Mesenchymal stem cell (in vitro differentiated cells and primary cell): ENCODE results near the gene OTOS.

Experiments
- DNase-seq: peaks from one replicate; pipeline ENCODE4 v3.0.0-alpha.2; 2013
- H2AFZ ChIP-seq: one replicate; pipeline ENCODE4 v1.6.1; 2013; ENCODE audit warnings: low read depth, mild to moderate bottlenecking, control low read depth, inconsistent platforms, low read length, moderate library complexity
- H2AK5ac ChIP-seq: 2 replicates; pipeline ENCODE4 v1.6.1; 2013; ENCODE audit warnings: low read length, moderate library complexity, mild to moderate bottlenecking, inconsistent platforms; ENCODE audit not compliant: severe bottlenecking
- H2BK120ac ChIP-seq: one replicate; pipeline ENCODE4 v1.6.1; 2013; ENCODE audit warnings: low read depth, mild to moderate bottlenecking, inconsistent platforms, low read length, moderate library complexity
- H2BK12ac ChIP-seq, 2 experiments: one replicate each; pipeline ENCODE4 v1.6.1; 2013; ENCODE audit warnings: inconsistent platforms in 2 of 2, low read length in 2 of 2, mild to moderate bottlenecking in 2 of 2, moderate library complexity in 2 of 2, control low read depth in 1 of 2
- H2BK15ac ChIP-seq: one replicate; pipeline ENCODE4 v1.6.1; 2013; ENCODE audit warnings: mild to moderate bottlenecking, low read depth, inconsistent platforms; ENCODE audit not compliant: poor library complexity, severe bottlenecking
- H2BK5ac ChIP-seq: 2 replicates; pipeline ENCODE4 v1.6.1; 2013; ENCODE audit warnings: low read depth, mild to moderate bottlenecking, low read length, control low read depth, inconsistent platforms; ENCODE audit not compliant: poor library complexity, severe bottlenecking
- H3K14ac ChIP-seq, 2 experiments: one replicate each; pipeline ENCODE4 v1.6.1; 2013; ENCODE audit warnings: inconsistent platforms in 2 of 2, low read length in 2 of 2, control low read depth in 1 of 2, mild to moderate bottlenecking in 1 of 2, moderate library complexity in 1 of 2
- H3K18ac ChIP-seq, 2 experiments: one replicate each; pipeline ENCODE4 v1.6.1; 2013; ENCODE audit warnings: inconsistent platforms in 2 of 2, low read length in 2 of 2, control low read depth in 1 of 2, low read depth in 1 of 2, mild to moderate bottlenecking in 1 of 2
- H3K23ac ChIP-seq, 2 experiments: one replicate each; pipeline ENCODE4 v1.6.1; 2013; ENCODE audit warnings: inconsistent platforms in 2 of 2, low read length in 2 of 2, mild to moderate bottlenecking in 2 of 2, moderate library complexity in 2 of 2, control low read depth in 1 of 2
- H3K27ac ChIP-seq: 2 replicates; pipeline ENCODE4 v1.5.1; 2013; ENCODE audit warnings: mild to moderate bottlenecking, moderate library complexity, low read length, control low read depth, inconsistent platforms; ENCODE audit not compliant: poor library complexity, severe bottlenecking
- H3K27me3 ChIP-seq, 2 experiments: 2 replicates each; pipeline versions ENCODE4 v1.6.1 to v1.7.0; 2013; ENCODE audit warnings: low read length in 2 of 2, mild to moderate bottlenecking in 2 of 2, moderate library complexity in 2 of 2, control low read depth in 1 of 2, inconsistent platforms in 1 of 2; ENCODE audit not compliant: control insufficient read depth in 1 of 2, insufficient read depth in 1 of 2
- H3K36me3 ChIP-seq, 2 experiments: 2 replicates each; pipeline versions ENCODE4 v1.6.1 to v1.7.0; 2013; ENCODE audit warnings: low read length in 2 of 2, control low read depth in 1 of 2, inconsistent platforms in 1 of 2, low read depth in 1 of 2, mild to moderate bottlenecking in 1 of 2; ENCODE audit not compliant: insufficient read depth in 2 of 2, control insufficient read depth in 1 of 2
- H3K4ac ChIP-seq, 2 experiments: one replicate each; pipeline ENCODE4 v1.6.1; 2013; ENCODE audit warnings: inconsistent platforms in 2 of 2, low read length in 2 of 2, mild to moderate bottlenecking in 2 of 2, moderate library complexity in 2 of 2, control low read depth in 1 of 2, low read depth in 1 of 2
- H3K4me1 ChIP-seq: 2 replicates; pipeline ENCODE4 v1.6.1; 2013; ENCODE audit warnings: low read depth, low read length, control low read depth; ENCODE audit not compliant: control insufficient read depth, insufficient read depth
- H3K4me2 ChIP-seq: 2 replicates; pipeline ENCODE4 v1.6.1; 2013; ENCODE audit warnings: low read length, mild to moderate bottlenecking, inconsistent platforms; ENCODE audit not compliant: poor library complexity, severe bottlenecking
- H3K4me3 ChIP-seq, 2 experiments: 2 replicates each; pipeline versions ENCODE4 v1.5.1 to v1.7.0; 2013; ENCODE audit warnings: low read length in 2 of 2, mild to moderate bottlenecking in 2 of 2, control low read depth in 1 of 2, low read depth in 1 of 2; ENCODE audit not compliant: insufficient read depth in 1 of 2
- H3K79me1 ChIP-seq: replicated peaks from 2 replicates; pipeline ENCODE4 v1.6.1; 2013; ENCODE audit warnings: mild to moderate bottlenecking, control low read depth, low read length, inconsistent platforms; ENCODE audit not compliant: poor library complexity, severe bottlenecking
- H3K9ac ChIP-seq: 2 replicates; pipeline ENCODE4 v1.7.0; 2013; ENCODE audit warnings: mild to moderate bottlenecking, low read length, moderate library complexity
- H3K9me3 ChIP-seq: 2 replicates; pipeline ENCODE4 v1.7.0; 2013; ENCODE audit warnings: mild to moderate bottlenecking, low read length; ENCODE audit not compliant: control insufficient read depth
- H4K8ac ChIP-seq: one replicate; pipeline ENCODE4 v1.6.1; 2013; ENCODE audit warnings: inconsistent platforms, mild to moderate bottlenecking, low read length, moderate library complexity
- H4K91ac ChIP-seq: one replicate; pipeline ENCODE4 v1.6.1; 2013; ENCODE audit warnings: mild to moderate bottlenecking, low read length, inconsistent platforms
- WGBS: methylation state at CpG from one replicate; pipeline ENCODE4 v1.1.7; 2013; ENCODE audit warnings: mixed read lengths; 5-methylcytosine and 5-hydroxymethylcytosine counted together

OTOS gene

GRCh38 chr2:240174496-240174895 lies 34.0 kb upstream of the OTOS start:
- no peak overlapping the region for H3K4me2 ChIP-seq
- H3K27me3 ChIP-seq: peaks cover 6 to 92% of the 10 kb centered on the region in 2 experiments
- no peak overlapping the region for H3K9ac ChIP-seq

GRCh38 chr2:240172071-240172895 lies 31.8 kb upstream of the OTOS start:
- Histone ChIP-seq H2AK5ac (no peak overlapping the region), H3K4ac (no peak overlapping the region), H3K4me3 (no peak overlapping the region), H2BK12ac (no peak overlapping the region), H3K27ac (no peak overlapping the region), H2BK120ac (no peak overlapping the region), H3K4me1 (no peaks in the 10 kb centered on the region), H2BK5ac (no peak overlapping the region), H3K4me2 (no peak overlapping the region), H2BK15ac (no peak overlapping the region), H3K9ac (no peak overlapping the region), H2AFZ (no peak overlapping the region), H3K9me3 (peaks cover 4% of the 10 kb centered on the region), H3K14ac (no peak overlapping the region), H4K8ac (no peak overlapping the region), H3K79me1 (no peaks in the 10 kb centered on the region), H3K36me3 (no peaks in the 10 kb centered on the region), H3K23ac (no peak overlapping the region), H4K91ac (no peak overlapping the region), H3K18ac (no peak overlapping the region), H3K27me3 (peaks cover 0 to 84% of the 10 kb centered on the region in 2 experiments)
- WGBS: 61% methylated on average over 12 of the region's 13 CpGs
- no peak for DNase-seq

More at GRCh38 chr2:240174496-240174895, 34.0 kb upstream of the OTOS start:
- no peaks in the 10 kb centered on the region for H3K4me1 ChIP-seq
- no peak overlapping the region for H4K91ac ChIP-seq
- H3K14ac ChIP-seq: no peak overlapping the region
- H3K27ac ChIP-seq: no peak overlapping the region
- no peak overlapping the region for H2BK15ac ChIP-seq
- DNase-seq: no peak
- peaks cover 4% of the 10 kb centered on the region for H3K9me3 ChIP-seq
- no peaks in the 10 kb centered on the region for H3K36me3 ChIP-seq
- no peak overlapping the region for H2AFZ ChIP-seq
- H2BK12ac ChIP-seq: no peak overlapping the region
- no peaks in the 10 kb centered on the region for H3K79me1 ChIP-seq
- no peak overlapping the region for H4K8ac ChIP-seq
- no peak overlapping the region for H3K4ac ChIP-seq
- no peak overlapping the region for H3K23ac ChIP-seq
- no peak overlapping the region for H2AK5ac ChIP-seq
- 79% methylated on average over 7 of the region's 7 CpGs for WGBS
- no peak overlapping the region for H3K4me3 ChIP-seq
- H2BK5ac ChIP-seq: no peak overlapping the region
- H3K18ac ChIP-seq: no peak overlapping the region
- no peak overlapping the region for H2BK120ac ChIP-seq

GRCh38 chr2:240170883-240171282 lies 30.4 kb upstream of the OTOS start:
- H3K9ac ChIP-seq: no peak overlapping the region
- H2BK120ac ChIP-seq: no peak overlapping the region
- H2AK5ac ChIP-seq: no peak overlapping the region
- H3K23ac ChIP-seq: no peak overlapping the region
- DNase-seq: no peak
- peaks cover 0 to 83% of the 10 kb centered on the region in 2 experiments for H3K27me3 ChIP-seq
- H3K79me1 ChIP-seq: no peaks in the 10 kb centered on the region
- H2AFZ ChIP-seq: no peak overlapping the region
- H4K8ac ChIP-seq: no peak overlapping the region
- H3K9me3 ChIP-seq: peaks cover 4% of the 10 kb centered on the region
- H4K91ac ChIP-seq: no peak overlapping the region
- no peak overlapping the region for H3K4me3 ChIP-seq
- no peaks in the 10 kb centered on the region for H3K36me3 ChIP-seq
- H3K4me2 ChIP-seq: no peak overlapping the region
- H3K27ac ChIP-seq: no peak overlapping the region
- H3K4ac ChIP-seq: no peak overlapping the region
- no peak overlapping the region for H2BK12ac ChIP-seq
- no peak overlapping the region for H3K18ac ChIP-seq
- no peak overlapping the region for H2BK5ac ChIP-seq
- H3K14ac ChIP-seq: no peak overlapping the region
- no peak overlapping the region for H2BK15ac ChIP-seq
- H3K4me1 ChIP-seq: no peaks in the 10 kb centered on the region
- 58% methylated on average over 1 of the region's 3 CpGs for WGBS

- Histone ChIP-seq H2BK120ac (no peak overlapping the region), H4K91ac (no peak overlapping the region), H3K4ac (no peak overlapping the region), H3K9ac (no peak overlapping the region), H2AFZ (no peak overlapping the region), H2BK12ac (no peak overlapping the region), H3K27me3 (peaks cover 0 to 80% of the 10 kb centered on the region in 2 experiments), H3K79me1 (no peaks in the 10 kb centered on the region), H3K14ac (no peak overlapping the region), H3K23ac (no peak overlapping the region), H3K18ac (no peak overlapping the region), H3K9me3 (peaks cover 4% of the 10 kb centered on the region), H2AK5ac (no peak overlapping the region), H3K4me3 (no peak overlapping the region), H4K8ac (no peak overlapping the region), H2BK5ac (no peak overlapping the region), H3K4me1 (no peaks in the 10 kb centered on the region), H2BK15ac (no peak overlapping the region), H3K36me3 (no peaks in the 10 kb centered on the region), H3K4me2 (no peak overlapping the region), H3K27ac (no peak overlapping the region)
- WGBS: 79% methylated on average over 4 of the region's 6 CpGs
- DNase-seq: no peak
Observed at GRCh38 chr2:240170354-240170735, 29.9 kb upstream of the OTOS start.
